Right lung (tissue), 10 donors: Measurements from ENCODE around the gene UGT2B10. TPM values are rescaled to one million over a fixed set of nuclear protein-coding genes. Genes with fewer than 3 reads are reported as not detected.
"Not testable (repeated sequence)": the region's sequence is repeated elsewhere in the genome, so short reads cannot be mapped to it uniquely, and the experiment has no call there.

Source experiments
- DNase-seq, 2 donors: peaks; one replicate each; pipeline ENCODE4 v3.0.0-alpha.2; 2013
- long read RNA-seq, 8 donors: transcript quantifications; one replicate each; lab custom pipeline, GENCODE V29; 2026
- polyA plus RNA-seq, 5 donors: library from polyadenylated mRNA; unstranded; fragments of 120-200 nt; gene quantifications; one replicate each; pipeline versions ENCODE4 v1.2.1 to v1.2.3, GENCODE V29; 2013; ENCODE audit warnings: inconsistent platforms in 1 of 5, low replicate concordance in 1 of 5; ENCODE audit not compliant: insufficient read length in 5 of 5, insufficient read depth in 1 of 5

Gene UGT2B10
- polyA plus RNA-seq, result 1 to 10 TPM in 1 of 5 donors, under 1 TPM in 1, not detected in 3; 0.19 to 1.7 TPM
- long read RNA-seq, donor 1, result 0 reads
- long read RNA-seq, donor 2, result 0 reads
- long read RNA-seq, donor 3, result 0 reads
- long read RNA-seq, donor 4, result 0 reads
- long read RNA-seq, donor 5, result 0 reads
- long read RNA-seq, donor 6, result 0 reads
- long read RNA-seq, donor 7, result 0 reads
- long read RNA-seq, donor 8, result 0 reads

DNA sequence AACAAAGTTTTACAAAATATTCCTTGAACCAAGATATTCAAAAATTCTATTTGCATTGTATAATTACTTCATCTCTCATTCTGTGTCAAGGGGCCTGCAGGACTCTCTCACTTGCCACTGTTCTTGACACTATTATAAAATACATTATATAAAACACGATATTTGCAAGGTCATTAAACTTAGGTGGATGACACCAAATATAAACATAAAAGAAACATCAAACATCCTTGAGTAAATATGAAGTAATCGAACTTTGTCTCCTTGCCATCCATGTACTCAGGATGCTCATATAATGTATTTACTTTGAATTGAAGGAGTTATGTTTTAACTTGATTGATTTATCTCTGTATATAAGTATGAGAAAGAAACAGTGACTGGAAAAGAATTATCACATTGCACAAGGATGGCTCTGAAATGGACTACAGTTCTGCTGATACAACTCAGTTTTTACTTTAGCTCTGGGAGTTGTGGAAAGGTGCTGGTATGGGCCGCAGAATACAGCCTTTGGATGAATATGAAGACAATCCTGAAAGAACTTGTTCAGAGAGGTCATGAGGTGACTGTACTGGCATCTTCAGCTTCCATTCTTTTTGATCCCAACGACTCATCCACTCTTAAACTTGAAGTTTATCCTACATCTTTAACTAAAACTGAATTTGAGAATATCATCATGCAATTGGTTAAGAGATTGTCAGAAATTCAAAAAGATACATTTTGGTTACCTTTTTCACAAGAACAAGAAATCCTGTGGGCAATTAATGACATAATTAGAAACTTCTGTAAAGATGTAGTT is at the start of gene UGT2B10:
UGT2B10 (plus strand) TSS at position 378 of the 793 bp plus-strand sequence; CDS start at position 404, 26 bp downstream.
- DNase-seq, result not testable (repeated sequence)

DNA sequence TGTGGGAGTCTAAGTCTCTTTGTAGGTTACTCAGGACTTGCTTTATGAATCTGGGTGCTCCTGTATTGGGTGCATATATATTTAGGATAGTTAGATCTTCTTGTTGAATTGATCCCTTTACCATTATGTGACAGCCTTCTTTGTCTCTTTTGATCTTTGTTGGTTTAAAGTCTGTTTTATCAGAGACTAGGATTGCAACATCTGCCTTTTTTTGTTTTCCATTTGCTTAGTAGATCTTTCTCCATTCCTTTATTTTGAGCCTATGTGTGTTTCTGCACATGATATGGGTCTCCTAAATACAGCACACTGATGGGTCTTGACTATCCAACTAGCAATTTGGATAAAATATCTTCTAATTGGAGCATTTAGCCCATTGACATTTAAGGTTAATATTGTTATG is 44.0 kb upstream of the UGT2B10 start:
- not testable (repeated sequence) for DNase-seq

DNA sequence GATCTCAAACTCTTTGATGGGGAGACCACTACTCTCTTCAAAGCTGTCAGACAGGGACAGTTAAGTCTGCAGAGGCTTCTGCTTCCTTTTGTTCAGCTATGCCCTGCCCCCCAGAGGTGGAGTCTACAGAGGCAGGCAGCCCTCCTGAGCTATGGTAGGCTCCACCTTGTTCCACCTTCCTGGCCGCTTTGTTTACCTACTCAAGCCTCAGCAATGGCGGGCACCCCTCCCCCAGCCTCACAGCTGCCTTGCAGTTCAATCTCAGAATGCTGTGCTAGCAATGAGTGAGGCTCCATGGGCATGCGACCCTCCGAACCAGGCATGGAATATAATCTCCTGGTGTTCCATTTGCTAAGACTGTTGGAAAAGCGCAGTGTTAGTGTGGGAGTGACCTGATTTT is 42.1 kb upstream of the UGT2B10 start:
- no peak for DNase-seq

DNA sequence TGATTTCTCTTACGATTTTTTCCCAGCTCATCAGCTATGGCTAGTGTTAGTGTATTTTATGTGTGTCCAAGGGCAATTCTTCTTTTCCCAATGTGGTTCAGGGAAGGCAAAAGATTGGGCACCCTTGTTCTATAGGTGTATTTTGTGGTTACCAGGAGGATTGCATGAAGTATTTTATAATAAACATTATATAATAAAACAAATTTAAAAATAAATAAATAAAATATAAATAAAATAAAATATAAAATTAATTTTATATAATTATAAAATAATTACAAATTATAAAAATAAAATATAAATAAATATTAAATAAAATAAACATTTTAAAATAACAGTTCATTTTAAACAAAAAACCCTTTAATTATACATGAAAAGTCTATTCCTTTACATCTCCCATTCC is 35.6 kb upstream of the UGT2B10 start:
- DNase-seq, result no peak

DNA sequence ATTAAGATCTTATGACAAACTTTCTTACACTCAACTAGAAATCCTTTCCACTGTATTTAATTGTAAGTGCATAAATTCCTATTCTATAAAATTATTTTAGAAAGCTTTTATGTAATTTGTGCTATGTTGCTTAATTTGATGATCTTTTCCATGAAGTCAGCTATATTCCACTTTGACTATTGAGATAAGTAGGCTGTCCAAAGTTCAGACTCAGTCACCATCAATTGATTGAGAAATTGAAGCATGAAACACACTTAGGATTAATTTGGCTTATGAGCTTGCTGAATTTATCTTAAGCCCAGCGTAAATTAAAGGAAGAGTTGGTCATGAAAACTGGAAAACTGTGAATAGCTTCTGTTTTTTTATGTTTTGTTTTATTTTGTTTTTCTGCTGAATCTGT is 18.7 kb upstream of the UGT2B10 start:
- DNase-seq, result no peak

DNA sequence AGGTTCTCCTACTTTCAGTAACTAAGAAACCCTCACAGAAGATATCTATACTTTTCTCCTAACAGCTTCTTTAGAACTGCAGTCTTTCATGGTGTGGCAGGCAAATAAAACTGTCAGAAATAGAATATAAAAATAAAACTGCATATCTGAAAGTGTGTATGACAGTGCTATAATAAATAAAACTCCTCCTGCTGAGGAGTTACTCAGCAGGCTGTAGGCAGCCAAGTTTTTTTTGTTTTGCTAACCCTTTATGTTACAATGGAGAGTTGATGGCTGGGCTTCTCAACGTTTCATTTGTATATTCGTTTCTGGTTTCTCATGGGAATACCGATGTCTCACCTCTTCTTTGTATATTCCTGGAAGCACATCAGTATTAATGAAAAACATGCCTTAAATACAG is 18.2 kb upstream of the UGT2B10 start:
- DNase-seq, result no peak

DNA sequence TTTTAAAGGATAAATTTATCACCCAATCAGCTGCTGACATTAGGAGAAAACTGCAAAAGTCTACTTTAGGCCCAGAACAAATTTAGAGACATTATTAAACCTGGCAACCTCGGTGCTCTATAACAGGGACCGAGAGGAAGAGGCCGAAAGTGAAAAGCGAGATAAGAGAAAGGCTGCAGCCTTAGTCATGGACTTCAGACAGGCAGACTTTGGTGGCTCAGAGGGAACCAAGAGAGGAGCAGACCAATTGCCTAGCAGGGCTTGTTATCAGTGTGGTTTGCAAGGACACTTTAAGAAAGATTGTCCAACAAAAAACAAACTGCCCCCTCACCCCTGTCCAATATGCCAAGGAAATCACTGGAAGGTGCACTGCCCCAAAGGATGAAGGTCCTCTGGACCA is 12.8 kb upstream of the UGT2B10 start:
- DNase-seq, result no peak

DNA sequence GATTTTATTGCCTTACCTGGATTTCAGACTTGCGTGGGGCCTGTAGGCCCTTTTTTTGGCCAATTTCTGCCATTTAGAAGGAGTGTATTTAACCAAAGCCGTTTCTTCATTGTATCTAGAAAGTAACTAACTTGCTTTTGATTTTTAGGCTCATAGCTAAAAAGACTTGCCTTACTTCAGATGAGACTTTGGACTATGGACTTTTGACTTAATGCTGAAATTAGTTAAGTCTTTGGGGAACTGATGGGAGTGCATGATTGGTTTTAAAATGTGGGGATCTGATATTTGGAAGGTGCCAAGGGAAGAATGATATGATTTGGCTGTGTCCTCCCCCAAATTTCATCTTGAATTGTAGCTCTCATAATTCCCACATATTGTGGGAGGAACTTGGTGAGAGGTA is 7.7 kb upstream of the UGT2B10 start:
- DNase-seq, result no peak

DNA sequence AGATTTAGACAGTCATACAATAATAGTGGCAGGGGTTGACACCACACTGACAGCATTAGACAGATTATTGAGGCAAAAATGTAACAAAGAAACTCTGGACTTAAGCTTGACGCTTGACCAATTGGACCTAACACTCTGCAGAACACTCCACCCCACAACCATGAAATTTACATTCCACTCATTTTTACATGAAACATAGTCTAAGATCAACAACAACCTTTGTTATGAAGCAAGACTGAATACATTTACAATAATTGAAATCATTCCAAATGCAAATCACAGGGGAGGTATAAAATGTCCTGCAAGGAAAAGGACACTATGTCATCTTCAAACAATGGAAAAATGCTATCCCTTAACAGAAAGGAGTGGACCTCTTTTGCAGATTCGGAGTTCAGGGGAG is 4.9 kb upstream of the UGT2B10 start:
- no peak for DNase-seq

DNA sequence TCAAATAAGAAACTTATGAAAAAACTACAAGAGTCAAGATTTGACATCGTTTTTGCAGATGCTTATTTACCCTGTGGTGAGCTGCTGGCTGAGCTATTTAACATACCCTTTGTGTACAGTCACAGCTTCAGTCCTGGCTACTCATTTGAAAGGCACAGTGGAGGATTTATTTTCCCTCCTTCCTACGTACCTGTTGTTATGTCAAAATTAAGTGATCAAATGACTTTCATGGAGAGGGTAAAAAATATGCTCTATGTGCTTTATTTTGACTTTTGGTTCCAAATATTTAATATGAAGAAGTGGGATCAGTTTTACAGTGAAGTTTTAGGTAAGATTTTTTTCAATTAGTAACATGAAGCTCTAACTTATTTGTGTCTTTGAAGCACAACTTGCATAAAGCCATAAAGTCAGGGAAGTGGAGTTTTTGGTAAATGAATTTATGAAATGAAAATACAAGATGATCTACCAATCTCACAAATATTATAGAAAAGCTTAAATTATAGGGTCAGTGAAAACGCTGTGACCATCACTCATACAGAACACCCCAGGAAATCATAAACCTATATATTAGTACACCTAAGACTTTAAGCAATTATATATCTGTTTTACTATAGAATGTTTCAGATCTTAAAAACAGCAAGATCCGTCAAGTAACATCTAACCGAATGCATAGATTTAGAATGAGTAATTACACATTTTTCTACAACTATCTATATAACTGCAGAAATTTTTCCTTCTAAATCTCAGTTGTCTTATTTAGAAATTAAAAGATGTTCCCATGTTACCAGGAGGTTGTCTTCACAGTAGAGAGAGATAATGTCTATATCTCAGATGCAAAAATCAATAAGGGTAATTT is 844 bp downstream of the UGT2B10 start:
- DNase-seq, result not testable (repeated sequence)

DNA sequence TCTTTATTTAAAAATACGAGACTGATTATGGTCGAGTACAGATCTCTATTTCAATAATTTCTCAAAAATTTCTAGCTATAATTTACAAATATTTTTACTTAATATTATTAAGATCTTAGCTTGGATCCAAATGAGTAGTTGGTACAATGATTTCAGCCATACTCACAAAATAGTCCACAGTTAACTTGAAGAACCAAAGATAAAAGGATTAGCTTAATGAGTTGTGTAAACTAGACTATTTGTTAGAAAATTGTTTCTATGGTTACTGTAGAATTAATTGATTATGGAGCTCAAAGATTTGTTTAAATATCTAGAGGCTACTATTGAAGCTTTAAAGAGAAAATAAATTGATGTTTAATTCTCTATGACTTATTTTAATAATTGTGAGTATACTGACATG is 1.6 kb downstream of the UGT2B10 start:
- DNase-seq, result no peak

DNA sequence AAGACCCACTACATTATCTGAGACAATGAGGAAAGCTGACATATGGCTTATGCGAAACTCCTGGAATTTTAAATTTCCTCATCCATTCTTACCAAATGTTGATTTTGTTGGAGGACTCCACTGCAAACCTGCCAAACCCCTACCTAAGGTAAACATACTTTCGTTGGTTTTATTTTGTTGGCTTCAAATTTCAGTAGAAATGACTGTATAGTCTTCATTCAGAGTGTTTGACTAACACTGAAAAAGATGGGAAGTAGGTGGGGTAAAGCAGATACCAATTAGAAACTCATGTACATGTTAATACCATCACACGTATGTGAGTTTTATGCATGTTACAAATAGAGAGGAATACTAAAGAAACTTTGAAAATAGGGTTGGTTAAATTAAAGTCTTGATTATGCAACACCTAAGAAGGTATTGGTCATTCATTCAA is 2.3 kb downstream of the UGT2B10 start:
- not testable (repeated sequence) for DNase-seq

DNA sequence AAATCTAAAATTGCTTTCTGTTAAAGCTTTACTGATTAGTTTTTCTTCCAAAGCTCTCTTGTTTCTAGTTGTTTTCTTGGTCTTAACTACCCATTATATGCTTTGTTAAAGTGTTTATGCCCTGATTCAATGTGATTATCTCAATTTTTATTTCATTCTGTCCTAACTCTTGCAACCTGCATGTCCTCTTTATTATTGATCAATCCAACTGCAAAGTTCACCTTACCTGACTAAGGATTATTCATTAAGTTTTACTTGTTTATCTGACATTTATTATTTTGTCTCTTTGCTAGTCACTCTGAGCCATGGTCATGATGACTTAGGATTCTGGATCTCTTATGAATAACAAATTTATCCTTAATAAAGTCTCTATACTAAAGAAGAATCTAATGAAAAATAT is 15.8 kb downstream of the UGT2B10 start:
- DNase-seq, result no peak

DNA sequence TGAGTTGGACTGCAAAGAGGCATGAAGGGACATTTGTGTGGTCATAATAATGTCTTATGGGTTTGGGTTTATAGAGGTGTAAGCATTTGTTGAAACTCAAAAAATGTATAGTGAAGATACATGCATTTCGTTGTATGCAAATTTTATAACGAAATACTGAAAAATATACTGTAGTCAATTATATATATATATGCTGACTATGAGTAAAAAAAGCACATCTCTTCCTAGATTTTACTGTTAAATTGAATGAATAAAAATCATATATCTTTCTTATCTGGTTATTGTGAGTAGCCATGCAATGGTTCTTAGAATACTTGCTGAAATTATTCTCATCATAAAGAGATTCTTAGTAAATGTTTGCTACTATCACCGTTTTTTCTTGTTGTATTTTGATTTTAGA is 34.5 kb downstream of the UGT2B10 start:
- DNase-seq, result no peak

DNA sequence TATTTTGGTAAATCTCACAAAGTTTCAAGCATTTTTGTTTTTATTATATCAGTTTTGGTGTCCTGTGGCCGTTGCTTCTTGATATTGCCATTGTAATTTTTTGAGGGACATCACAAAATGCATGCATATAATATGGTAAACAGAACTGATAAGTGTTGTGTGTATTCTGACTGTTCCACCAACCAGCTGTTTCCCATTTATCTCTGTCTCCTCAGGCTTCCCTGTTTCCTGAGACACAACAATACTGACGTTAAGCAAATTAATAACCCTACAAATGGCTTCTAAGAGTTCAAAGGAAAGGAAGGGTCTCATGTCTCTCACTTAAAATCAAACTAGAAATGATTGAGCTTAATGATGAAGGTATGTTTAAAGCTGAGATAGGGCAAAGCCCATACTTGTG is 40.0 kb downstream of the UGT2B10 start:
- DNase-seq, result no peak

DNA sequence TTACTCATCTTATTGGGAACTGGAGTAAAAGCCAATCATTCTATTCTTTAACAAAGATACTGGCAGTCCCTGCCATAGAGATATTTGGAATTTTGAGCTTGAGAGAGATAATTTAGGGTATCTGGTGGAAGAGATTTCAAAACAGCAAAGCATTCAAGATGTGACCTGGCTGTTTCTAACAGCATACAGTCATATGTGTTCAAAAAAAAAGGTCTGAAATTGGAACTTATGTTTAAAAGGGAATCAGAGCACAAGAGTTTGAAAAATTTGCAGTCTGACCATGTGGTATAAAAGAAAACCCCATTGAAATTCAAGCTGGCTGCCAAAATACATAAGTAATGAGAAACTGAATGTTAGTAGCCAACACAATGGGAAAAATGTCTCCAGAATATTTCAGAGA is 42.2 kb downstream of the UGT2B10 start:
- DNase-seq, result no peak

DNA sequence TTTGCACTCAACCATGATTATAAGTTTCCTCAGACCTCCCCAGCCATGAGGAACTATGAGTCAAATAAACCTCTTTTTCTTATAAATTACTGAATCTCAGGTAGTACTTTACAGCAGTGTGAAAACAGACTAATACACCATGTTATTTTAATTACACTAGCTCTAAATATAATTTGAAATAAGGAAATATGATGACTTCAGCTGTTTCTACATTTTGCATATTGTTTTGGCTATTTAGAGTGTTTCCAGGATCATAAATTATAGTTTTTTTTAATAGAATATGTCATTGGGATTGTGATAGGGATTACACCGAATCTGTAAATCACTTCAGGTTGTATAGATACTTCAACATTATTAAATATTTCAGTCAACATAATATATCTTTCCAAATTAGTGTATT is 43.9 kb downstream of the UGT2B10 start:
- no peak for DNase-seq

DNA sequence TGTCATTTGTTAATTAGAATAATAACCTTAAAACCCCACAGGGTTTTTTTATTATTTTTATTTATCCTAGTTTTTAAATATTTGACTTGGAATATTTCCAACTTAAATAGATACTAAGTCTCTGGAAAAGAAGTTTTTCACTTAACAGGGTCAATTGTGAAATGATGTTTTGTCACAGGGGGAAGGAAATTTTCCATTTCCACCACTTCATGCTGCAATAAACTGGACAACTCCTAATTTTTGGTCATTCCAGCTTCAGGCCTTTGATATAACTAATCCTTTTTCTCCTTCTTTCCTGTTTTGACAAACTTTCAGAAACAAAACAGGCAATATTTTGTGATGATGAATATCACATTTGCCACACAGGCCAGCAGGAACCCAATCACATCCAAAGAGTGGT is 45.3 kb downstream of the UGT2B10 start:
- DNase-seq, result no peak

DNA sequence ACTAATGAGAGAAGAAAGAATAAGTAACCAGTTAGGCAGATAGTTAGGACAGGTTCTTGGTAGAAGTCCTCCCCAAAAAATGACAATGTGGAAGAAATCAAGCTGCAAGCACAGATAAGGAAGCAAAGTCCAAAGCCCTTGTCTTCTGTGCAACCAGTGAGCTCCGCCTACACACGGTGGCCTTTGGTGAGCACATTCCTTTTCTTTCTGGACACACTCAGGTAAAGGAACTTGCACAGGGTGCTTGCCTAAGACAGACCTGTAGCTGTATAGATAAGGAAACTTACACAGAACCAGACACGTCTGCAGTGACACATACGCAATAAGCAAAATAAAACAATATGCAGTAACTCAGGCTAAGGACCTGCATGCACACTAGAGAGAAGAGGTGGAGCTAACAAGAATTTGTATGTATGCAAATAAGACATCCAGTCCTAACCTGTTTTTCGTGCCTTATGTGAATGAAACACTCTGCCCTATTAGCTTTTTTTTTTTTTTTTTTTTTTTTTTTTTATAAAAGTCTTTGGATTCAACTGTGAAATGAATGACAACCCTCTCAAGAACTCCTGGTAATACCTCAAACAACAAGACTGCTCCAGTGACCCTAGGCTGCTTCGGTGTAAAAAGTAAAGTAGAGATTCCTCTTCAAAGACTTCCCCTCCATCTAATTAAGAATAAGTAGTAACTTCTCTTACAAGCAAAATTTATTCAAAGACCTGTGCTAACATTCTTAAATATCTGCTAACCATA is 48.8 kb downstream of the UGT2B10 start:
- DNase-seq, result peak; percentile 9 to 23

DNA sequence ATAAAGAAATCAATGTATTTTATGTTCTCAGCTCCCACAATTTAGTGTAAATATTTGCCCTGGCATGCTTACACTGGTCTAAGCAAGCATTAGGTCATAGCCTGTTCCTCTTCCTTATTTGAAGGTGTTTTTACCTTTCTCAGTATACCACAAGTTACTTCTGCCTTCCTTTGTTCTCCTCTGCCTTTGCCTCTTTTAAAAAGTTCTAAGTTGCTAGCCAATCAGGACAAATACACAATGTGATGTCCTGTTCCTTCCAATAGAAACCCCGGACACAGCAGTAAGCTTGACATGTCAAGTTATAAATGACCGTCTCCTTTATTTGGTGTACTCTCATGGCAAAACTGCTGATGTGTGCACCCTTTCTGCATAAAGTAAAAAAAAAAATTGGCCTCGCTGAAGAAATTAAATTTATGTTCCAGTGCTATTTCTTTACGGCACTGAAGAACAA is 49.4 kb downstream of the UGT2B10 start:
- DNase-seq, result peak; percentile 9 to 13

DNA sequence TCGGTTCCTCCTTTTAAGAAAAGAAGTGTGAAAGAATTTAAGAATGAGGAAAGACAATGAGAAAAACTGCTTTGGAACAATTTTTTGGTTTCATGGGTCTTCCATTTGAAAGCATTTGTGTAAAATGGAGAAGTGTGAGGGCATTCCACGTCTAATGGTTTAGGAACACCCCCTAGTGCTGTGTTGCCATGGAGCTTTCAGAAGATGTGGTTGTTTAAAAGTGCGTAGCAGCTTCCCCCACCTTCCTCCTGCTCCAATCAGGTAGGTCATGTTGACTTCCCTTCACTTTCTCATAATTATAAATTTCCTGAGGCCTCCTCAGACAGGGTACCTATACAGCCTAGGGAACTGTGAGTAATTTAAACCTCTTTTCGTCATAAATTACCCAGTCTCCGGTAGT is 50.0 kb downstream of the UGT2B10 start:
- DNase-seq, result no peak
